GM21526 (cell line): ENCODE measurements around the gene C1QTNF5.
"Not testable (repeated sequence)": the region's sequence is repeated elsewhere in the genome, so short reads cannot be mapped to it uniquely, and the experiment has no call there.

Experiments used
- ATAC-seq: cut with Tn5 transposase; IDR thresholded peaks from one replicate; pipeline ENCODE4 v1.9.1; 2021; ENCODE audit warnings: moderate library complexity; ENCODE audit not compliant: unreplicated experiment, low FRiP score

C1QTNF5 gene, protein sequence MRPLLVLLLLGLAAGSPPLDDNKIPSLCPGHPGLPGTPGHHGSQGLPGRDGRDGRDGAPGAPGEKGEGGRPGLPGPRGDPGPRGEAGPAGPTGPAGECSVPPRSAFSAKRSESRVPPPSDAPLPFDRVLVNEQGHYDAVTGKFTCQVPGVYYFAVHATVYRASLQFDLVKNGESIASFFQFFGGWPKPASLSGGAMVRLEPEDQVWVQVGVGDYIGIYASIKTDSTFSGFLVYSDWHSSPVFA

DNA sequence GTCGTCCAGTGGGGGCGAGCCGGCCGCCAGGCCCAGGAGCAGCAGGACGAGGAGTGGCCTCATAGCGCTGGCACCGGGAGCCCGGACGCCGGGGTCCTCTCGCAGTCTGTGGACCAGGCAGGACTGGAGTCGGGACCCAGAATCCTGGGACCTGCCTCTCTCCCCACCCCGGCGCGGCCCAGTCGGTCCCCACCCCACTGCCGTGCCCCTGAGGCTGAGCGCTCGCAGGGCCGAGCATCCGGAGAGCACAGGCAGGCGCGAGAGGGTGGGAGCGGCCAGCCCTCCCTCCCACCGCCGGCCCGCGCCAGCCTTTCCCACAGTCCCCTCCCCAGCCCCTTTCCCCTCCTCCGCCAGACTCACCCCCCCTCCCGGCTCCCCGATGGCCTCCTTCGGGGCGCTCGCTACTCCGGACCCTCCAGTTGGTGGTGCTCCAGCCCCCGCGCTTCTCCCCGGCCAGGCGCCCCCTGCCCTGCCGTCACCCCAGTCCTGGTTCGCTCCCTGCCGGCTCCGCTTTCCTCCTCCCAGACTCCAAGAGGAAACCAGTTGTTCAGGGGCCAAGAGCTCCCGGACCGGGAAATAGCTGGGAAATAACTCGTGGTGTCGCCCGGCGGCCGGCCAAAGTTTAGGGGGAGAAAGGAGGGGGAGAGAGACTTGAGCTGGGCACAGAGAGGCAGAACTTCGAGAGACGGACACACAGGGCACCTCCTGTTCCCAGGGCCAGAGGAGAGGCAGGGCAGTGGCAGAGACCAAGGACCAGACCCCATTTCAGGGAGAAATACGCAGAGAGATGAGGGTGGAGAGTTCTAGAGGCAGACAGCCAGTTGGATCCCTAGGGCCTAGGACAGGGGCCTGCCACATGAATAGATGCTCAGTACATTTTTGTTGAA lies at the start of gene C1QTNF5:
Gene C1QTNF5, minus strand, starts transcription at position 549 of the 887 bp plus-strand sequence. Its CDS starts 486 bp downstream, at position 63.
- no peak for ATAC-seq

DNA sequence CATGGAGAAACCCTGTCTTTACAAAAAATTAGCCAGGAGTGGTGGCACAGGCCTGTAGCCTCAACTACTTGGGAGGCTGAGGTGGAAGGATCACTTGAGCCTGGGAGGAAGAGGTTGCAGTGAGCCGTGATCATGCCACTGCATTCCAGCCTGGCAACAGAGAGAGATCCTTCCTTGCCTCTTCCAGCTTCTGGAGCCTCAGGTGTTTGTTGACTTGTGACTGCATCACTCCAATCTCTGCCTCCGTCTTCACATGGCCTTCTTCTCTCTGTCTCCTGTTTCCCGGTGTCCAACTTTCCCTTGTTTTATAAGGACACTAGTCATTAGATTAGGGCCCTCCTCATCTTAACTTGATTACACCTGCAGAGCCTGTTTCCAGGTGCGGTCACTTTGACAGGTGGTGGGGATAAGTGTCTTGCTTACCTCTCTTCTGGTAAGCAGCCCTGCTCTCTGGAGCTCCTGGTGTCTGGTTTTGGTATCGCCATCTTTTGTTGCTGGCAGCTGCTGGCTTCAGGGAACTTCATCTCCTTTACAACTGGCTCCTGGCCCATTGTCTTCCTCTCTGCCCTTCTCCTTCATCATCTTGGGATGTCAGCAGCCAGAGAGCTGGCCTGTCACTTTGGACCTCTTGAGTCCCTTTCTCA lies 49.0 kb upstream of the C1QTNF5 start:
- no peak for ATAC-seq

DNA sequence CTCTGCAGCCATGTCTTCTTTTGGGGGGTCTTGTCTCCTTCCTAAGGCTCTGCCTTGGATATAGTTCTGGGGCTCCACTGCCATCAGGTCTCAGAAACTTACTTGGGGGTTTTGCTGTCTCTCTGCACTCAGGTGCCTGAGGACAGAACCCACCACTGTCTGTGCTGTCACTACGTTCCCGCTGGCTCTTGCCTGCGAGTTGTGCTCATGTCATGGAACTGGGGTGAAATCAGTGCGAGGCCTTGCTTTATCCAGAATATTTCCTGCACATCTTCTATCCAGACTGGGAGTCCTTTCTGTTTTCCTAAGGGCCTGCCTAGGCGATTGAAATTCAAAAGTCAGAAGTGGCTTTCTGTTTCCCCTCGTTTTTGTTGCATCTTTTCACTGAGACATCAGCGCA lies 47.4 kb upstream of the C1QTNF5 start:
- ATAC-seq, result no peak

DNA sequence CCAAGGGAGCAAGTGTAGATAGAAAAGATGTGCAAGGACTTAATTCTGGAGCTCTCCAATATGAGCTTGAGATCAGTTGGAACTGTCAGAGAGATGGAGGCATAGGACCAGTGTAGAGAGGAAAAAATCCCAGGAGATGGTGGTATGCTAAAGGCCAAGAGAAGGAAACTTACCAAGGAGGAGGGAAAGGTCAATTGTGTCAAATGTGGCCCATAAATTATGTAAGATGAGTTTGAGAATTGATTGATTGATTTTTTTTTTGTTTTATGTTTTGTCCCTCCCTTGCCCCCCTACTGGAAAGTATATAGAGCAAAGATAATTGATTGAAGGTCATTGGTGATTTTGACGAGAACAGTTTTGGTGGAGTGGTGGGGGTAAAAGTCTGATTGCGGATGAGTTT lies 43.6 kb upstream of the C1QTNF5 start:
- no peak for ATAC-seq

DNA sequence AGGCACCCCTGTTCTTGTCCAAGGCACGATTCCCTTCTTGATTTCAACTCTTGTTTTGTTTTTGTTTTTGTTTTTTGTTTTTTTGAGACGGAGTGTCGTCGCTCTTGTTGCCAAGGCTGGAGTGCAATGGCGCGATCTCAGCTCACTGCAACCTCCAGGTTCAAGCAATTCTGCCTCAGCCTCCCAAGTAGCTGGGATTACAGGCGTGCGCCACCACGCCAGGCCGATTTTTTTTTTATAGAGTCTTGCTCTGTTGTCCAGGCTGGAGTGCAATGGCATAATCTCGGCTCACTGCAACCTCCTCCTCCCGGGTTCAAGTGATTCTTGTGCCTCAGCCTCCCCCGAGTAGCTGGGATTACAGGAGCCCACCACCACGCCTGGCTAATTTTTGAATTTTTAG lies 41.8 kb upstream of the C1QTNF5 start:
- ATAC-seq, result not testable (repeated sequence)

DNA sequence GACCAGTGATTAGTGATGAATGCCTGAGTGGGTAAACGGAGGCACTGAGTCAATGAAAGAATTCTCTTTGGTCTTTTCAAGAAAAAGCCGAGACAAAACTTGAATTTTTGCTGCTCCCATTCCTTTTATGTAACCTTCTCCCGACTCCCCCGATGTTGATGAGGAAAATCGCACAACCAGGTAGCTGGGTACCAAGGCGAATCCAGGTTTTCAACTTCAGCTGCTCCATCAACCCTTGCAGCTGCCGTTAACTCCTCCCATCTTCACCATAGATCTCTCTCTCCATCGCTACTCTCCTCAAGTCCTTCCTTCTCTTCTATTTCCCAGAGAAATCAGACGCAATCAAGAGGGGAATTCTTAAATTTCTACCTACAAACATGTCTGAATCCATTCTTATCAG lies 41.4 kb upstream of the C1QTNF5 start:
- ATAC-seq, result no peak

DNA sequence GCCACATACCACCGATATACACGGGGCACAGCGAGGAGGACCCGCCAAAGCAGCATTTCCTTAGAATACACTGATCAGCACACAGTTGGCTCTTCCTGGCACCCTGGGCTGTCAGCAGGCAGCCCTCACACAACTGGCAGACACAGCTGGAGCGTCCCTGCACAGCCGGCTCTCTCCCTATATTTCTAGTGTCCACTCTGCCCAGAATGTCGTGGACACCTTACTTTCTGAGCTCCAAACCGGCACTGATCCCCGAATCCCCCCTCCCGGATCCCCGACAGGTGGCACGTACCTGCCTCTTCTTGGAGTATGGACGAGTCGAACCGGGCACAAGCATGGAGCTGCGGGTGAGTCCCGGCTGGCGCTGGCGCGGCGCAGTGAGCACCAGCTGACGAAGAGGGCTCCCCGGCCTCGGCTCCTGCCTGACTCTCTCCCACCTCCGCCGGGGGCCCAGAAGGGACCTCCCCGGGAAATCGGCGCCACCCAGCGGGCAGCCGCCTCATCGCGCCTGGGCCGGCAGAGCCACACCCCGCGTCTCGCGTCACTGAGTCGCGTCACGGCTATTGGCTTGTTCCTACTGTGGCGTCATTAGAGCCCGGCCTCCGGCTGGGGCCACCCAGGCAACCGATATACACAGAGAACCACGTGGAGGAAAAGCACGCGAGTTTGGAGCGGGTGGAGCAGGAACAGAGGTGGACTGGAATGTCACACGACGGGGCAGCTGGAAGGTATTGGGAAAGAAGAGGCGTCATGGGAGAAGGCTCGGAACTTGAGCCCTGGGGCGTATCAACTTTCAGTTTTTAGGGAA lies 40.7 kb upstream of the C1QTNF5 start, which contains the start of gene USP2:
Gene USP2, minus strand, starts transcription at position 510 of the 808 bp plus-strand sequence. CDS start 8,210 bp downstream, outside the sequence.
- ATAC-seq, result peak; percentile 98

DNA sequence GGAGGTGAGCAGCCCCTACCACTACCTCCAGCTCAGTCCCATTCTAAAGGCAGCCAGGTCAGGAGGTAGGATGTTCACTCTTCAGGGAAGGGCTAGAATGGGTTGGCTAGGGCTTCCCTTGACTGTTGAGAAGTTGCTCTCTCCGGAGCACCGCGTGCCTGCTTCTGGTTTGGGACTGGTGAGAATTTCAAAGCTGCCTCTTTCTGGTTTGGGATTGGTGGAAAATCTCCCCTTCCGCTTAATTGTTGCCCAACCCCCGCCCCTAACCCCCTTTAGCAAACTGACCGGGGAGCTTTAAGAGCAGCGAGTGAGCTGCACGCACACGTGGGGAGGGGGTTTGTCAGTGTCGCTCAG lies 40.1 kb upstream of the C1QTNF5 start:
- no peak for ATAC-seq

DNA sequence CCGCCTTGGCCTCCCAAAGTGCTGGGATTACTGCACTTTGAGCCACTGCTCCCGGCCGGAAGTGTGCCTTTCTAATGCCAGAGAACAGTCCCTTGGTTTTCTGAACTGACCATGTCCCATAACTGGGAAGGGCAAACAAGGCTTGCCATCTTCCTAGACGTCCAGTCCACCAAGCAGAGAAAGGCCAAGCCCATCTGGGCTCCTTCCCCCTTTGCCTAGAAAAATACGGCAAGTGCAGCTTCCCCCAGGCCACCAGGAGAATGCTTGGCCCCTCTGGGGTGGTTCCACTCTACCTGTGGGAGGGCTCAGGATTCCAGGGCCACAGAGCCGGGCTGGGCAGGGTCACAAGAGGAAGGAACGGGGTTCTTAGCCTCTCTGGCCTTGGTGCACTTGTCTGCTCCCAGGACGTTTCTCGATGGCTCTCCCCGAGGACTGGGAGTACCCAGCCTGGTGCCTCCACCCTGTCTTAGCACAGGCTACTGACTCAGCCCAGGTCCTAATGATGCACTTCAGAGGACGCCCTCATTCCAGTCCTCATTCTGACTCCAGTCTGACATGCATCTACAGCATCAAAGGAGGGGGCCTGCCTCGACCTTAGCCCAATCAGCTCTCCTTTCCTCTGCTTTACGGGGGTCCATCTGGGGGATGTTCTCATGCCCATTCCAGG lies 39.6 kb upstream of the C1QTNF5 start:
- ATAC-seq, result no peak

DNA sequence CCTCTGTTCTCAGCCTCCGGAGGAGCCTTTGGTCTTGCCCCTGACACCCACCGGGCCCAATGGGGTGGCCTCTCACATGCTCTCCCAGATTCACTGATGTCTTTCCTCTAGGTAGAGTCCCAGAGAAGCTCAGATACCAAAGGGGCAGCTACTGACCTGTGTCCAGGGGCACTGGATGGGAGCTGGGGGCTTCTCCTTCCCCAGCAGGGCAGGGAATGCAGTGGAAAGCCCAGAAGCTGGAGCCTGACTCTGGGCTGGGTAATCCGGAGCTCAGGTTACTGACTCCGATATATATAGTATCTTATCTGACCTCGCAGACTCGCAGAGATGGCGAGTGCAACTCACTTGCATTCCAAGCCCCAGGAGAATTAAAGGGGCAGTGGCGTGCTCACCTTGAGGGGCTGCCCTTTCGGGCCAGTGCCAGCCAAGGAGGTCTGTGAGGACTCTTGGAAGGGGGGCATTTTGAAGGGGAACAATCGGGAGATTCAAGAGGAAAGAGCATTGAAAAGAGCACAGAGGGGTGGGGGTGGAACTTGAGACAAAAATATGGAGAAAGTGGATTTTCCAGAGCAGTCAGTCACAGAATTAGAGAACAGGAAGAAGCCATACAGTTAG lies 38.3 kb upstream of the C1QTNF5 start:
- ATAC-seq, result no peak

DNA sequence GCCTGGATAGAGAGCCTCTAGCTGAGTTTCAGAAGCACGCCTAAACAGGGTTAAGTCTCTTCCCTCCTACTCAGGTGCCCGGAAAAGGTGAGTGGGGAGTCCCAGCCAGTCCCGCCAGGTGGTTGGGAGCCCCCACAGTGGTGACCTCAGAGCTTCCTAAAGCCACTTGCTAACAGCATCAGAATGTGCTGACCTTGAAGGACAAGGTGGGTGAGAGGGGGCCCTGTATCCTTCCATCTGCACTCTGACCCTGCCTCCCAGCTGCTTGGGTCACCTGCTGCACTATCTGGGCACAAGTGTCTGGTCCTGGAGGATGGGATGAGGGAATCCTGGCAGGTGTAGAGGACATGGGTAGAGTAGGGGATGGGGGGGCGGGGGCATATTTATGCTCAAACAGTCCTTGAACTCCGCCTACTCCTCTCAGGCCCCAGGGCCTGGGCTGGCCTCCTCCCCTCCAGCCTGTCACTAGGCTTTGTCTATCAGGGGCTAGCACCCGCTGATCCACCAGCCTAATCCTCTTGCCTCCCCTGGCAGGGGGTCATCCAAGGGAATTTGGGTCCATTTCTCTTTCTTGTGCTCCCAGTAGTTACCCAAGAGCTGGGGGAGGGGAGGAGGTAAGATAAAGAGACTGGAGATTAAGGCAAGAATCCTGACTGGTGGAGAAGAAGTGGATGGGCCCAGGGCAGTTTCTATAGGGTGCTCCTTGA lies 37.4 kb upstream of the C1QTNF5 start:
- no peak for ATAC-seq

DNA sequence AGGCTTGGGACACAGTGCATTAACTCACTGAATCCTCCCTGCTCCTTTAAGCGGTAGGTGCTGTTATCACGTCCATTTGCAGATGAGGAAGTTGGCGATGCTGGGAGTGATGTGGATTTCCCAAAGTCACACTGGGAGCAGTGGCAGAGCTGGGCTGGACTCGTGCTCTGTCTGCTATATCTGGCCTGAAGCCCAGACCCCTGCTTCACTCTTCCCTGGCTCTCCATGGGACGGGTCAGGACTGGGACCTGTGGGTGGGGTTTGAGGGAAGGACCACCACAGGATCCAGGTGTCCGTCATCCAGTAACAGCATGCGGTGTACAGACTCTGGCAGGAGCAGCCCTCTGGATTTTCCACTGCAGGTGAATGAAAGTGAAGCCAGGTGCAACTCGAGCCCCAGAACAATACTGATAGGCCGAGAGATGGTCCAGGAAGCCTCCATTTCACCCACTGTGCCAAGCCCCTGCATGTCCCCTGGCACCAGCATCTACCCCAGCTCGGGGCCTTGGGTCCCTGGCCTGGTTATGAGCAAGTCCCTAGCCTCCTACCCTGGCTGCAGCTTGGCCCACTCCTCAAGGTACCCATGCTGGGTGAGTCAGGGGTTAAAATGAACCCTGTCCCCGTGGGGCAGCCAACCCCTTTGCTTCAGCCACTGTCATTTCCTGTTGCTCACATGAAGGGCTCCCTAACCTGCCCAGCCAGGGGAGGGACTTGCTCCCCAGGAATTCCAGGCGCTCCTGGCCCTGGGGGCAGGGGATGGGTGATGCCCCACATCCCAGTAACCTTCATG lies 36.6 kb upstream of the C1QTNF5 start:
- ATAC-seq, result no peak

DNA sequence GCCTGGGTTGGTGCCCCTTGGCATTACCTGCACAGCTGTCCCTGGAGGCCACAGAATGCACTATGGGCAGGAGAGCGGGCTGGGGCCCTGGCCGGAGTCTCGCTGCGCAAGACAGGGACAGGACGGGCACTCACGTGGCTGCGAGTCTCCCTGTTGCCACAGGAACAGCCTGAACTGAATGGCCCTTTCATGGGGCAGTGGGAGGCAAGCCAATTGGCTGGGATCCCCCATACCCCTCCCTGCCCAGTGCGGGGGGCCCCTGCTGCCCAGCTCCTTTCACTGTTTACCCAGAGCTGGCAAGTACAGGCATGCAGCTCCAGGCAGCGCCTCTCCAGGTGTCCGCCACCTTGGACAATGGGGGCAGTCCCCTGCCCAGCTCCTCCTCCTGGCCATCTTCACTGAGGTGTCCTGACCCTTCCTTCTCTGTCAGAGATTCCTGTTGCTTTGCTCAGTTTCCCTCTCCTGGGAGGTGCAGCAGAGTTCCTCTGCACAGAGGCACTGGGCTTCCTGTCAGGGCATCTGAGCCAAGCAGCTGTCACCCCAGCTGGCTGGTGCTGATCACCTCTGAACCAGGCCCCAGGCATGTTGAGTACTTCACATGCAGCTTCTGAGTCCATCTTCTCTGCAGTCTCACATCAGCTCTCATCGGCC lies 35.6 kb upstream of the C1QTNF5 start:
- no peak for ATAC-seq

DNA sequence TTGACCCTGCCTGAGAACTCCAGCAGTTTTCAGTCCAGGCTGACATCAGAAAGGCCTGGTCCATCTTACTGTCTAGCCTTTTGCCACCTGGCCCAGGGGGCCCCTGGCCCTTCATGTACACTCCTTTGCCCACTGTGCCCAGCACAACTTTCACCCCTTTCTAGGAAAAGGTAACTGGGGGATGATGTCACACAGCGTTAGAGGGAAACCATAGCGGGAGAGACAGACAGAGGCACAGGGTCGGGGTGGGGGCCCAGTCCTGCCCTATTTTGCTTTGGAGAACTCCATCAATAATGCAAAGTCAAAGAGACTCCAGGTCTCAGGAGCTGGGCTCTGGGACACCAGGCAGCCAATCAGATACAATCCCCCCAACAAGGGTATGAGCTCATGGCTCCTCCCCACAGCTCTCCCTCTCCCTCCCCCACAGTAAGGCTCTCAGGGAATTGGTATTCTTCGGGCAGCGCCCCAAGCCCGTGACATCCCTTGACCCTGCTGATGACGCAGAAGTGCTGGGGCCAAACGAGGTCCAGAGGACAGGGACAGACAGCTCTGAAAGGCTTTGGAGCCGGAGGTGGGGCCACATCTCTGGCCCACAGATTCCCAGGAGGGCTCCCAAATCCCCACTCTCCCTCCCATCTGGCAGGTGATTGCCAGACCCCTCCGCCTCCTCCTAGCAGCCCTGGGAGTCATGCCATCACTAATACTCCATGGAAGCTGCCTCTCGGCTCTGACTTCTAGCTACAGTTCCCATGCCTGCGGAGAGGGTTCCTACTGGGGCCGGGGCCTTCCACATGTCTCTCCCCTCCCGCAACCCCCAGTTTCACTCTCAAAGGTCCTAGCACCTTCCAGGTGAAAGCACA lies 34.9 kb upstream of the C1QTNF5 start:
- no peak for ATAC-seq

DNA sequence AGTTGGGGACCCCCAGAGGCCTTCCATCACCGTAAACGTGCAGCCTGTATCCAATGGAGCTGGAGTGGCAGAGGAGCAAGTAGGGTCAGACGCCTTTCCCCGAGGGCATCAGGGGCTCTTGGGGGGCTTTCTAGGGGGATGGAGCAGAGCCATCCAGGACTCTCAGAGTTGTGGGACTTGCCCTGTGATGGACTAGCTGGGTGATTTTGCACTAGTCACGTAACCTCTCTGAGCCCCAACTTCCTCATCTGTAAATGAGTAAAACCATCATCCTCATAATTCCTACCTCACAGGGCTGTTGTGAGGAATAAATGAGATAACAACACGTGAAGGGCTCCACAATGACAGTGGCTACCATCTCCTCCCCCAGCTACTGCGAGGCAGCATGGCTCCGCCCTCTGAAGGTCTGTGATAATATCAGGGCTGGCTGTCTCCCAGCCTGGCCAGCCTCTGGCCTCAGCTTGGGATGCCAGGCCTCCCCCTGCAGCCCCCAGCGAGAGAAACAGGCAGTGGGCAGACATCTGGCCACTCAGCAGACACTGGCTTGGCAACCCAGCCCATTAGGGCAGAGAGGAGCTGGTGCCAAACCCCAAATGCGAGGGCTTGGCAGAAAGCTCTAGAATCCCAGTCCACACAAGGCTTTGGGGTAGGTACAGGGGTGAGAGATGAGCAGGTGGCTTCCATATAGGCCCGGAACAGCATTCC lies 34.1 kb upstream of the C1QTNF5 start:
- no peak for ATAC-seq

DNA sequence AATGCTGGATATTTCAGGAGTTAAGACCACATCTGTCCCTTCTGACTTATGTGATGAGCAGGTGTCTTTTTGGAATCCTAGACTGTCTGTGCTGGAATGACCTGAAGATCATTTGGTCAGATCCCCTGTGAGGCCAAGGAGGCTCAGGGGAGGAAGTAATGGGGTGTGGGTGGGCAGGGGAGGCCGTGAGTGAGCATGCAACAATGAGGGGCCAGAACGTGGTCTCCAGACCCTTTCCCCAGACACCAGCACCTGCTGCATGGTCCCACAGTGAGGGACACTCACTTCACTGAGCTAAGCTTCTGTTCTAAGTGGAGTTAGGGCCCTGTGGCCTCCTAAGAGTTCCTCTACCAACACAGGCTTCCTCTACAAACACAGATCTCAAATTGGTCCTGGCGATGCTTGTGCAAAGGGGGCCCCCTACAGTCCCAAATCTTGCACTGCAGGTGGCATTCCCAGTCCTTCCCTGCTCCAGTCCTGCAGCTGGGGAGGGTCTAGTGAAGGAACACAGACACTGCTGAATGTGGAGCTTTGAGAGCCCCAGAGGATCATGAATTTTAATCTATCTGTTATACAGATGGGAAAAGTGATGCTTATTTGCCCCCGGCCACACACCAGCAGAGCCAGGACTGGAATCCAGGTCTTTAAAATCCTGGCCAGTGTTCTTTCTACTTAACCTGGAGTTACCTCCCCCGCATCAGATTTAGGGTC lies 33.4 kb upstream of the C1QTNF5 start:
- no peak for ATAC-seq
